ENCODE measurements around the gene KDR. TPM values are rescaled to one million over a fixed set of nuclear protein-coding genes. Genes with fewer than 3 reads are reported as not detected.
A peak's percentile ranks its signal among the peaks of the same experiment; 100 is the strongest.

KDR gene
- total RNA-seq, 8 experiments from 2014 or later: 0.09 to 28.5 (median 1.0) TPM

GRCh38 chr4:55031158-55031557 lies 94.2 kb downstream of the KDR start:
- ATAC-seq (replicated peaks in 6 of 8): no peak
- 0 to 97% (median 86%) methylated on average over 1 to 4 of the region's 5 CpGs; no CpG with 5 or more reads in 1 of the 10 experiments for WGBS, 10 experiments
- in situ Hi-C loops (cut with MboI; ENCODE audit: low pct_unique_long_range_greater_than_20kb in 2 of 9, low sequenced_read_pairs in 9 of 9, unreplicated experiment in 9 of 9): no loop called here
- Histone ChIP-seq H3K27ac (peak overlapping the region; percentile 14 to 23), H3K4me3 (no peak overlapping the region), H3K4me1 (replicated peaks in 1 of 2) (peaks cover 14 to 21% of the 10 kb centered on the region in 2 donors)

- 0 to 40% (median 14%) methylated on average over 1 of the region's 1 CpG; no CpG with 5 or more reads in 5 of the 10 experiments for WGBS, 10 experiments
- peaks cover 14 to 21% of the 10 kb centered on the region in 2 donors for H3K4me1 ChIP-seq (replicated peaks in 1 of 2)
- H3K27ac ChIP-seq: no peak overlapping the region
- ATAC-seq (replicated peaks in 6 of 8): peak in 7 of 8 experiments; percentile 33 to 98 (median 98)
- in situ Hi-C loops (cut with MboI; ENCODE audit: low pct_unique_long_range_greater_than_20kb in 2 of 9, low sequenced_read_pairs in 9 of 9, unreplicated experiment in 9 of 9): no loop called here
- H3K4me3 ChIP-seq: no peak overlapping the region
Observed at GRCh38 chr4:55030589-55030988, 94.8 kb downstream of the KDR start.

- peak in 5 of 8 experiments; percentile 22 to 33 (median 26) for ATAC-seq (replicated peaks in 6 of 8)
- in situ Hi-C loops (cut with MboI; ENCODE audit: low pct_unique_long_range_greater_than_20kb in 2 of 9, low sequenced_read_pairs in 9 of 9, unreplicated experiment in 9 of 9): no loop called here
- Histone ChIP-seq H3K4me3 (no peak overlapping the region), H3K4me1 (replicated peaks in 1 of 2) (peaks cover 14 to 21% of the 10 kb centered on the region in 2 donors), H3K27ac (no peak overlapping the region)
- 70 to 100% (median 82%) methylated on average over 1 to 5 of the region's 5 CpGs; no CpG with 5 or more reads in 3 of the 10 experiments for WGBS, 10 experiments
Observed at GRCh38 chr4:55029821-55030503, 95.4 kb downstream of the KDR start.

- no peak for ATAC-seq (replicated peaks in 6 of 8)
- 50 to 100% (median 88%) methylated on average over 1 of the region's 1 CpG; no CpG with 5 or more reads in 2 of the 10 experiments for WGBS, 10 experiments
- no peak overlapping the region for H3K27ac ChIP-seq
- in situ Hi-C loops (cut with MboI; ENCODE audit: low pct_unique_long_range_greater_than_20kb in 2 of 9, low sequenced_read_pairs in 9 of 9, unreplicated experiment in 9 of 9): no loop called here
- no peak overlapping the region for H3K4me3 ChIP-seq
- H3K4me1 ChIP-seq (replicated peaks in 1 of 2): peaks cover 14 to 21% of the 10 kb centered on the region in 2 donors
Observed at GRCh38 chr4:55029321-55029720, 96.1 kb downstream of the KDR start.

Other genes starting within 250 kb of the KDR start
- 10 to 100 TPM in 2 of 8 experiments, 1 to 10 TPM in 6; 5.7 to 19.9 (median 9.0) TPM for gene SRD5A3, start 220.6 kb upstream of the KDR start, total RNA-seq

Measured in motor neuron (in vitro differentiated cells).